GM18526 (cell line): ENCODE data around the gene TAGLN3.

Experiments used
- POLR2A ChIP-seq: IDR thresholded peaks from 3 replicates; pipeline ENCODE4 v1.6.1; 2011; ENCODE audit not compliant: insufficient read length; ENCODE audit errors: extremely low read depth

The TAGLN3 gene

DNA sequence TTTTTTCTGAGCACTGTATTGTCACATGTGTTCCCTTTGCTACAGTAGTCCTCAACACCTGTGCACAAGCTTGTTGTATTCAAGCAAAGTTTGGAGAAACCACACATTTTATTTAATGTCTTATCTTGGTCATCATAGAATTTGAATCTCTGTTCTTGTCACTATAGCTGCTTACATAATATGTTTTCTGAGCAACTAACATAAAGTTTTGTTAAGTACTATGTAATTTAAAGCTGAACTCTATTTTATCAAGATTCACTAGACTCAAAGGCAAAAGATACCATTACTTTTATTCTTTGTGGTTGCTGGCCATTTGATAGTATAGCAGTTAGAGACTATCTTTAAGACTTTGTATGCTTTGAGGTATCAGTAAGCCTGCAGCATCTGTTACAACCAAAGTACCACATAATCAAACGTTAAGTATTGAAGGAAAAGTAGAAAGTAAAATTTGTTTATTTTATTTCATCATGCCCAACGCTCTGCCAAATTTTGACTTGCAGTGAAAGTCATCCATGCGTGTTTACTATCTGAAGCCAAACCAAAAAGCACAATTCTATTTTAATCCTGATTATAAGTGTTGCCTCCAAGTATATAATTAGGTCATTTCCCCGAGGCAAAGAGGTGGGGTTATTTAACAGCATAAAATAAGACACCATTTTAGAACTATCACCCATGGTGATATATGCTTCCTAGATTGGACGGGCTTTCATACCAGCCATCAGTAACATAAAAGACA, 30.2 kb upstream of the TAGLN3 start:
- no peak for TF ChIP-seq POLR2A

DNA sequence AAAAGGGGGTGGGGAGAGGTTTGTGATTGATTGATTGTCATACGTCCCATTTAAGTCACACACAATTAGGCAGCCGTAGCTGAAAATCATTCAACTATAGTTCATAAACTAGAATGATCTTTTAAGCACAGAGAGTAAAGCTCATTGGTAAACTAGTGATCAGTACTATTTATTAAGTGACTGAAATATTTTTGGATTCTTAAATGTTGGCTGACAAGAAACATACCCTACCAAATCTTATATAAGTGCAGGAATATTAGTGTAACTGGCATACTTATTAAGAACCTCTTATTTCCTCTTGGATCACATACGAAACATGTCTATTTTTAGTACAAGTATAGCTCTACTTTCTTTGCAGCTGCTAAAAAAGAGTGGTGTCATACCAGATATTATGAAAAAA, 28.3 kb upstream of the TAGLN3 start:
- no peak for TF ChIP-seq POLR2A

DNA sequence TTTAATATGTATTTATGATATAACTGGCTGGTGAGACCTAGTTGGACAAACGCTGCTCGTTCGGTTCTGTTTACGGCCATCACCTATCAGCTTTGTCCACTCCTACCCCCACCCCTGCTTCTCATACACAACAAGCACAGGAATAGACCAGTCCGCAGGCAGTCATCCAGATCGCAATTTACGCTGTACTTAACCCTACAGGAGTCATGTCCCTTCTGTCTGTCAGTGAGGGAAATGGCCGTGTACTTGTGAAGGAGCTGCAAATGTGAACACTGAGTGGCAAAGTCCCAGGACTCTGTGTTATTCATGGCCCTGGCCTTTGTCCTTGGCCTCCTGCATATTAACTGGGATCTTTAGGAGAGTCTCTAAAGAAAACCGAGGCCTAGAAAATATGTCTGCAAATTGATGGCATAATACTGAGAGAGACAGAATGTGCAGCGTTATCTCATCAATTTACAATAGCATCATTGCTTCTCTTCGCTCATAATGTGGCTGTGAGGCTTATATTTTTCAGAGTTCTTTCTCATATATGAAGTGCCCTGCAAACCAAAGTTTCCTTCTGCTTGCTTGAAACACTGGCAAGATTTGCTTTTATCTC, 27.1 kb upstream of the TAGLN3 start:
- no peak for TF ChIP-seq POLR2A

DNA sequence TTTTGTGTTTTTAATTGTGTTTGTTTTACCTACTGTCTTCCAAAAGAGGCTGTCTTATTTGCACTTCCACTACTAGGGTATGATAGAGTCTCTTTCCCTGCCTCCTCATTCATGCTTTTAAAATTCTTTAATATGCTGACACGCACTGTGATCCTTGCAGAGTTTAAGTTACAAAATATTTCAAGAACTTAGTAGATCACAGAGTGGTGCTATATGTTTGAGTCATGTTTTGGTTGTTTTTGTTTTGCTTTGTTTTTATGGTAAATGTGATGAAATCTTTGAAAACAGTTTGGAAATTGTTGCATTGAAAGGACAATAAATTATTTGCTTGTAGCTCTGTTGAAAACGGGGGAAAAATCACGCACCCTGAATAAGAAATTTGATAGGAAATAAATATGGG, 25.8 kb upstream of the TAGLN3 start:
- TF ChIP-seq POLR2A: no peak

DNA sequence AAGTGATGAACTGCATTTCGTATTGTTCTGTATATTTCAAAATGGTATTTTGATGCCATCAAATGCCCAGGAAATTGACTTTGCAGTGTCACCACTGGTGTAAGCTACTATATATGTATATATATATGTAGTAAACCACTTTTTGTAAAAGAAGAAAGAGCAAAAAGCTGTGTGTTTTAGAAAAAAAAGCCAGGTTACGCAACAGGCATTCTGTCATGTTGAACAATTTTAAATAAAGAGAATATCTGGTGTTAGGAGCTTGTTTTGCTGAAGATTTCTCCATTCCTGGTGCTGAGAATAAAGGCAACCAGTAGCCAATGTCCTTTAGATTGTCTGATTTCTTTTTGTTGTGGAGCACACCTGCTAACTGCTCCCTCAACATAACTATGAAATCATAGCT, 23.6 kb upstream of the TAGLN3 start:
- TF ChIP-seq POLR2A: no peak

DNA sequence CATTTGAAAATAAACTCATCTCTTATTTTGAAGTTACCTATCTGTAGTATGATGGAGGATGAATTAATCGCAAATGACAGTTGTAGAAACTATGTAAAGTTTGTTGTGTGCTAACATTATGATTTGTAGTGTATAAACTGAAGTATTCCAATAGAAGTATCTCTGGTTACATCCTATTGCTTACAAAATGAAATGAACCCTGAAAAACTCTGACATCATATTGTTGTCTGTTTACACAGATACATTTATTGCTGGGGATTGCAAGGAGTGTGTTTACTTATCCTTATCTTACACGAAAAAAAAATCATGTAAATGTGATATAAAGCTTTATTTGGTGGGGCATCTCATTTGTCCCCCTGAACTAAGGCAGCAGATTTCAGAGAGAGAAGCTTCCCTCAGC, 22.5 kb upstream of the TAGLN3 start:
- no peak for TF ChIP-seq POLR2A

DNA sequence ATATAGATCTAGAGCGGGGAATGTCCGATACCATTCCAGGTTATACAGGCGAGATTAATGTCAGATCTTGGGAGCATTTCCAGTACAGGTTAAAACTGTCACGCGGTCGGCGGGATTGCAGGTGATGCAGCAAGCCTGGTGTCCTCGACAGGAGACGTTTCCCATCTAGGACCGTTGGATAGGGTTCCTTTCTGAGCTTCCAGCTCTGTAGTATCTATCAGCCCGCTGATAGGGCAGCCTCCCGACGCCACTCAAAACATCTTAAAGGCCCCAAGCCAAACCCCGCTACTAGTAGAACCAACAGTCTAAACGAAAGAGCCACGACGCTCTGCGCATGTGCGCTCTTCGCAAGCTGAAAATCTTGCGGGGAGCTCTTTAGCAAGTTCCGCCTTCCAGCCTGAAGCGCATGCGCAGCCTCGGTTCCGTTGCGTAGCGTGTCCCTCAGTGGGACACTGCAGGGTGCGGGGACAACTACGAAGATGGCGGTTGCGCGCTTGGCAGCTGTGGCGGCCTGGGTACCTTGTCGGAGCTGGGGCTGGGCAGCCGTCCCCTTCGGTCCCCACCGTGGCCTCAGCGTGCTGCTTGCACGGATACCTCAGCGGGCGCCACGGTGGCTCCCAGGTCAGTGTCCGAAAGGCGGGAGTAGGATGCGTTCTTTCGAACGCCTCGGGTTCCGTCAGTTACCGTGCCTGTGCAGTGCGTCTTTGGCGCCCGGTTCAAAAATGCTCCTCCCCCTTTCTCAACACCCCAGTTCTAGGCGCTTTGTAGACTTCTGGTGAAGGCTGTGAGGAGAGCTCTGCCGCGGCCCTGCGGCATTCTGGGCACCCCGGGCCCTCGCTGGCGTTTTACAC, 19.9 kb upstream of the TAGLN3 start, which contains the start of gene ABHD10:
Gene ABHD10 (plus strand): TSS at position 444 of the 851 bp plus-strand sequence. CDS start 36 bp downstream, at position 480.
- peak; percentile 95 for TF ChIP-seq POLR2A

DNA sequence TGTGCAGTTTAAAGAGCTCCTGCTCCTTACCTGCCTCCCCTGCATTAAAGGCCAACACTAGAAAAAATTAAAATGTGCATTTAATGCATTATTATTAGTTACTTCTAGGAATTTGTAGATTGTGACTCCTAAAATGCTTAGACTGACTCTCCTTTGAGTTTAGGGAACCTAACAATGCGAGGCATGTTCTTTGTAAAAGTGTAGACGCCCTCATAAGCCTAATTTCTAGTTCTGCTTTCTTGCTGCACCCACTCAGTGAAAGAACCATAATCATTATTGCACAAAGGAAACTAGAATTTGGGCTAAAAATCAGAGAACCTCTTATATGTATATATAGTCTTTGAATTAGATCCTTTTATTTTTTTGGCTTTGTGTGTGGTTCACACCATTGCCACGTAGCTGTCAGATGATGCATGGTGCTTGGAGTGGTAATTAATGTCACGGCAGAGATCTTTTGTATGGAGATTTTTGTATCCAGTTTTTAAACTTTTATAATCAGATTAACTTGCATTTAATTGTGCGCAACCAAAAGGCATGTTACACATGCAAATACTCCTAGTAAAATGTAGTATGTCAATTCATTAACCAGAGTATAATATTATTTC, 19.2 kb upstream of the TAGLN3 start:
- no peak for TF ChIP-seq POLR2A

DNA sequence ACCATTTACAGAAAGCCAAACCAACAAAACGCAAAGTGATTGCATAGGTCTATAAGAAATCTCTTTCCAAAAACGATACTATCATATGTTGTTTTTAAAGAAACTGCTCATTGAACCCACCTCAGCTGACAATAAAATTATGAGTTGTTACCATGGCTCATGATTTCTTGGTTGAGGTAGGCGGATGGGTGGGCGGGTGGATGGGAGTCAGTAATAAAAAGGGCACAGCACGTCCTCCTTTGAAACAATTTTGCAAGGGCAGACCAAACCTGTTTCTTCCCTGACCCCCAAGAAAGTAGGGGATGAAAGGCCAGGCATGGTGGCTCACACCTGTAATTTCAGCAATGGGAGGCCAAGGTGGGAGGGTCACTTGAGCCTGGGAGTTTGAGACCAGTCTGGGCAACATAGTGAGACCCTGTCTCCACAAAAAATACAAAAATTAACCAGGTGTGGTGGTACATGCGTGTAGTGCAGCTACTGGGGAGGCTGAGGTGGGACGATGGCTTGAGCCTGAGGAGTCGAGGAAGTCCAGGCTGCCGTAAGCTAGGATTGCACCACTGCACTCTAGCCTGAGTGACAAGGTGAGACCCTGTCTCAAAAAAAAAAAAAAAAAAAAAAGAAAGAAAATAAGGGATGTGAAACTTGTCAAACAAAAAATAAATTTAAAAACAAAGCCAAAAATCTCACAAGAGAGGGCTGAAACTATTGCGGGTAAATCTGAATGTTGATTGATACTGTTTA, 17.8 kb upstream of the TAGLN3 start:
- TF ChIP-seq POLR2A: no peak

DNA sequence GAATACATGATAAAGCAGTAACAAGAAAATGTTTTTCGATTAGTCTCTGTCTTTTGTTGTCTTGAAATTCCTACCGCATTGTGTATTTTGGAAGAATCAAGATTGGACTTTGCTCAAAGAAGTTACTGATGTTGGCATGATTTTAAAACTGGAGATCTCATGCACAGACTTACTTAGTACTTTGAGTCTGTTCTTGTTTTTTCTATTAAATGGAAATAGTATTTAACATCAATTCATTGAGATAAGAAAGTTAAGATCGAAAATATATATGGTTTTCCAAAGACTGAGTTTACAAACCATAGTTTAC, 17.3 kb upstream of the TAGLN3 start:
- no peak for TF ChIP-seq POLR2A

DNA sequence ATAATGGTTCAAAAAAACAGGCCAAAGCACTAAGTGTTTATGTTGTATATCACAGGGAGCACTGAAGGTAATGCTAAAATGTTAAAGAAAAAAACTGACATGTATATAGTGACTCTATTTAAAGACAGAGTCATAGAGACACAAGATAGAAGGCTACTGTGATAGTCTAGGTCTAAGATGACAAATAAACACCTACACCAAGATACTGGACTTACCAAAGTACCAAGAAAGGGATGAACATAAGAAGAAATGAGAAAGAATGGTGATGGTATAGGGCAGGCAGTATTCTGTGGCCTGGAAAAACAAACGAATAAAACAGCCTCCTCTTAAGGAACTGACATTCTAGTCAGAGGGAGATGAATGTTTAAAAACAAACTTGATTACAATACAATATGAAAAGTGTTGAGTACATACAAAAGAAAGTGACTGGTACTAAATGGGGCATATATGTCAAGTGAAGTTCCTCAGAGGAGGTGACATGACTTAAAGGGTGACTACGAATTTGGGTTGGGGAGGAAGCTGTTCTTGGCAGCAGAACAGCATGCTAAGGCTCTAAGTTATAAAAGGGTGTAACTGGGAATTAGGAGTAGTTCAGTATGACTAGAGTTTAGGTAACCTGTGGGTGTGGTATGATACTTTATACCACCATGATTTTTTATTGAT, 14.0 kb upstream of the TAGLN3 start:
- no peak for TF ChIP-seq POLR2A

DNA sequence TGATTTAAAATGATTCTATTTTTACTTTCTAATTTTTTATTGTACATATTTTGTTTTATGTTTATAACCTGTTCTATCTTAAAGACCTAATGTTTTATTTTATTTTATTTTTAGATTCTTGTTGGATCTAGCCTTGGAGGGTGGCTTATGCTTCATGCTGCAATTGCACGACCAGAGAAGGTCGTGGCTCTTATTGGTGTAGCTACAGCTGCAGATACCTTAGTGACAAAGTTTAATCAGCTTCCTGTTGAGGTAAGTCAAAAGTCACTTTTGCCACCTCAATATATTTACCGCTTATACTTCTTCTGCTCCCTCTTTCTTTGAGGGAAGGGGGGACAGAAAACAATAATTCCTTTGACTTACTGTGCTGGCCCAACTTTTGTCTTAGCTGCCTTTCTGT, 11.9 kb upstream of the TAGLN3 start:
- no peak for TF ChIP-seq POLR2A

DNA sequence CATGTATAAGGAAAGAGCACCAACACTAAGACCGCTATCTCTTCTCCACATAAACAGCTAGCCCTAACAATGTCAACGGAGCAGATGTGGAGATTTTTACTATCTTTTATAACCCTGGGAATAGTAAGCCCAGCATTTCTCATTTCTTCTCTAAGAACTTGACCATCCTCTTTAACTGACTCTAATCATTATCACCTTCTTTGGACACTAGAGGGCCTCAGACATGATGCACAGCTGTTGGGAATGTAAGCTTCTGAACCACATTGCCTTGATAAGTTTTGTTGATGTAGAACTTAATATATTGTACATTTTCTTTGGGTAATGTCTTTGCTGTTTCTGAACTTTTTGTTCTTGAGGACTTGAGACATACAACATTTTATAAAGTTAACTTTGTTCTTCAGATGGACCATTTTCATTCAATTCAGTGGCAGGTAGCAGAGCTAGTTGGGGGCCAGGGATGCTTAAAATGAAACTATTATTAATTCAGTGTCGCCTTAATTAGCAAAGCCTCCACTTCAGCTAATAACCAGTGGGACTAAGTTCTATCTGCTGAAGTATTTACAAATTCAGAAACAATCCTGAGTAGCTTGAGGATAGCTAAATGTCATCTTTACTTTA, 9.6 kb upstream of the TAGLN3 start:
- TF ChIP-seq POLR2A: no peak

DNA sequence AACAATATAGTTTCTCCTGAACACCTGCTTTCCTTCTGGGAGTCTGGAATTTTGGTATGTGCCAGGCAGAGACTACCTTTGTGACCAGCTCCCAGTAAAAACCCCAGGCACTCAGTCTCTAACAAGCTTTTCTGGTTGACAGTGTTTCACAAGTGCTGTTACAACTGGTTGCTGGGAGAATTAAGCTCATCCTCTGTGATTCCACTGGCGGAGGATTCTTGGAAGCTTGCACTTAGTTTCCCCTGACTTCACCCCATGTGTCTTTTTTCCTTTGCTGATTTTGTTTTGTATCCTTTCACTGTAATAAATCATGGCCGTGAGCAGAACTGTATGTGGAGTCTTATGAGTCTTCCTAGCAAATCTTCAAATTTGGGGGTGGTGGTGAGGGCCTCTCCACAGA, 5.7 kb upstream of the TAGLN3 start:
- no peak for TF ChIP-seq POLR2A
